Loucy (cell line): ENCODE data around the gene RLIM.

Experiments used
- H2AFZ ChIP-seq: fragments of 200-600 bp; sonication (generic); 2 replicates; pipeline ENCODE4 v1.6.0; 2016; ENCODE audit warnings: antibody characterized with exemption, mild to moderate bottlenecking, low read length, moderate library complexity
- H3F3A ChIP-seq: fragments of 200-600 bp; 2 replicates; pipeline ENCODE4 v1.6.0; 2016; ENCODE audit warnings: antibody characterized with exemption, low read depth, mild to moderate bottlenecking
- H3K27me3 ChIP-seq: fragments of 200-600 bp; sonication (generic); 2 replicates; pipeline ENCODE4 v1.6.1; 2014; ENCODE audit warnings: low read length, mild to moderate bottlenecking; ENCODE audit not compliant: insufficient read depth, poor library complexity, severe bottlenecking
- H3K36me3 ChIP-seq: fragments of 200-600 bp; sonication (generic); 2 replicates; pipeline ENCODE4 v1.6.1; 2016; ENCODE audit warnings: low read length; ENCODE audit not compliant: insufficient read depth
- H3K4me1 ChIP-seq: fragments of 200-600 bp; sonication (generic); 2 replicates; pipeline ENCODE4 v1.5.1; 2014; ENCODE audit warnings: low read length, mild to moderate bottlenecking; ENCODE audit not compliant: insufficient read depth, poor library complexity, severe bottlenecking
- H3K4me2 ChIP-seq: fragments of 200-600 bp; sonication (generic); 2 replicates; pipeline ENCODE4 v1.6.0; 2014; ENCODE audit warnings: antibody characterized with exemption, low read length, low read depth, mild to moderate bottlenecking; ENCODE audit not compliant: poor library complexity, severe bottlenecking
- H3K4me3 ChIP-seq: fragments of 200-600 bp; sonication (generic); 2 replicates; pipeline ENCODE4 v1.5.1; 2014; ENCODE audit warnings: low read length, mild to moderate bottlenecking, mixed read lengths; ENCODE audit not compliant: poor library complexity, severe bottlenecking
- H3K79me2 ChIP-seq: fragments of 200-600 bp; sonication (generic); 2 replicates; pipeline ENCODE4 v1.6.1; 2014; ENCODE audit warnings: low read length; ENCODE audit not compliant: insufficient read depth
- H3K9ac ChIP-seq: fragments of 200-600 bp; sonication (generic); 2 replicates; pipeline ENCODE4 v1.6.0; 2014; ENCODE audit warnings: mild to moderate bottlenecking, low read depth, low read length, moderate library complexity; ENCODE audit not compliant: poor library complexity, severe bottlenecking
- H3K9me2 ChIP-seq: fragments of 200-600 bp; sonication (generic); replicated peaks from 2 replicates; pipeline ENCODE4 v1.6.1; 2016; ENCODE audit warnings: low read depth, low read length, mixed read lengths
- H3K9me3 ChIP-seq: fragments of 200-600 bp; sonication (generic); 2 replicates; pipeline ENCODE4 v1.6.1; 2014; ENCODE audit warnings: mild to moderate bottlenecking, antibody characterized with exemption, low read length, low read depth; ENCODE audit not compliant: insufficient read depth
- H4K20me1 ChIP-seq: fragments of 200-600 bp; sonication (generic); 2 replicates; pipeline ENCODE4 v1.6.0; 2014; ENCODE audit warnings: antibody characterized with exemption, low read length, mild to moderate bottlenecking; ENCODE audit not compliant: insufficient read depth, poor library complexity, severe bottlenecking
- CTCF ChIP-seq: fragments of 200-600 bp; sonication (generic); conservative IDR thresholded peaks from 2 replicates; pipeline ENCODE4 v1.5.1; 2014; ENCODE audit warnings: mild to moderate bottlenecking, antibody characterized with exemption, low read length
- EZH2phosphoT487 ChIP-seq: fragments of 200-600 bp; IDR thresholded peaks from 2 replicates; pipeline ENCODE4 v1.6.1; 2018; ENCODE audit warnings: antibody characterized with exemption, mild to moderate bottlenecking, moderate library complexity, borderline replicate concordance

The RLIM gene

GRCh38 chrX:74593593-74593992 is 20.8 kb downstream of the RLIM start:
- H3K4me2 ChIP-seq: no peak overlapping the region
- H3K9ac ChIP-seq: no peak overlapping the region
- H3K79me2 ChIP-seq: peaks cover 22% of the 10 kb centered on the region
- H3K27me3 ChIP-seq: no peaks in the 10 kb centered on the region
- no peaks in the 10 kb centered on the region for H3K4me1 ChIP-seq
- TF ChIP-seq CTCF (no peak), EZH2phosphoT487 (no peak)
- H3K4me3 ChIP-seq: no peak overlapping the region
- H3K36me3 ChIP-seq: peaks cover 55% of the 10 kb centered on the region; the same call in 1 of the 2 replicates
- H3F3A ChIP-seq: no peaks in the 10 kb centered on the region
- H4K20me1 ChIP-seq: peaks cover 14% of the 10 kb centered on the region
- H2AFZ ChIP-seq: no peak overlapping the region
- H3K9me2 ChIP-seq: no peaks in the 10 kb centered on the region
- H3K9me3 ChIP-seq: no peaks in the 10 kb centered on the region

GRCh38 chrX:74585766-74586165 is 28.7 kb downstream of the RLIM start:
- Histone ChIP-seq H3K36me3 (peaks cover 15% of the 10 kb centered on the region; the same call in 1 of the 2 replicates), H2AFZ (no peak overlapping the region), H3K9ac (no peak overlapping the region), H4K20me1 (no peaks in the 10 kb centered on the region), H3K27me3 (no peaks in the 10 kb centered on the region), H3F3A (no peaks in the 10 kb centered on the region), H3K9me2 (no peaks in the 10 kb centered on the region), H3K9me3 (no peaks in the 10 kb centered on the region), H3K79me2 (no peaks in the 10 kb centered on the region), H3K4me1 (no peaks in the 10 kb centered on the region), H3K4me2 (no peak overlapping the region), H3K4me3 (no peak overlapping the region)
- TF ChIP-seq EZH2phosphoT487 (no peak), CTCF (no peak)

- Histone ChIP-seq H3K4me1 (no peaks in the 10 kb centered on the region), H3K36me3 (no peaks in the 10 kb centered on the region), H3K4me2 (no peak overlapping the region), H3K27me3 (no peaks in the 10 kb centered on the region), H3K9ac (no peak overlapping the region), H3F3A (no peaks in the 10 kb centered on the region), H3K79me2 (no peaks in the 10 kb centered on the region), H3K9me3 (no peaks in the 10 kb centered on the region), H3K4me3 (no peak overlapping the region), H4K20me1 (no peaks in the 10 kb centered on the region), H3K9me2 (no peaks in the 10 kb centered on the region), H2AFZ (no peak overlapping the region)
- TF ChIP-seq CTCF (no peak), EZH2phosphoT487 (no peak)
Measured at GRCh38 chrX:74579597-74580198, 34.7 kb downstream of the RLIM start.
